Stomach (tissue), 9 donors: Measurements from ENCODE around the gene EDIL3. TPM values are rescaled to one million over a fixed set of nuclear protein-coding genes. Genes with fewer than 3 reads are reported as not detected.

Source experiments
- DNase-seq, 2 donors: peaks; one replicate each; pipeline versions ENCODE4 v3.0.0 to v3.0.0-alpha.2; 2013 to 2019
- H3K27ac ChIP-seq, 5 donors: fragments of 200-600 bp in 4 of 5; sonication (generic) in 4 of 5; one replicate each; pipeline ENCODE4 v1.5.1; 2013 to 2019; ENCODE audit warnings: mild to moderate bottlenecking in 1 of 5, moderate library complexity in 1 of 5
- H3K27me3 ChIP-seq, 3 donors: fragments of 200-600 bp; sonication (generic); one replicate each; pipeline ENCODE4 v1.5.1; 2017 to 2019; ENCODE audit warnings: mixed run types in 1 of 3
- H3K36me3 ChIP-seq, 4 donors: fragments of 200-600 bp; sonication (generic); 1 replicate in 3 of 4; 2 replicates in 1 of 4; pipeline ENCODE4 v1.5.1; 2016 to 2019
- H3K4me1 ChIP-seq, 4 donors: fragments of 200-600 bp; sonication (generic); one replicate each; pipeline ENCODE4 v1.5.1; 2016 to 2019
- H3K4me3 ChIP-seq, 4 donors: fragments of 200-600 bp; sonication (generic) in 3 of 4; one replicate each; pipeline ENCODE4 v1.5.1; 2016 to 2019; ENCODE audit warnings: mild to moderate bottlenecking in 1 of 4
- H3K9me3 ChIP-seq, 4 donors: fragments of 200-600 bp; sonication (generic); one replicate each; pipeline ENCODE4 v1.5.1; 2016 to 2019
- EP300 ChIP-seq: sonication (generic); formaldehyde crosslinking; IDR thresholded peaks from one replicate; pipeline ENCODE4 v1.6.1; 2017; ENCODE audit warnings: antibody characterized with exemption
- POLR2A ChIP-seq, 4 donors: fragments of 450-650 bp; IDR thresholded peaks; one replicate each; pipeline ENCODE4 v1.6.1; 2016; ENCODE audit warnings: antibody characterized with exemption in 4 of 4, control low read depth in 2 of 4, mild to moderate bottlenecking in 1 of 4, moderate library complexity in 1 of 4
- POLR2AphosphoS5 ChIP-seq, 3 donors: sonication (generic); formaldehyde crosslinking; IDR thresholded peaks; one replicate each; pipeline ENCODE4 v1.6.1; 2016; ENCODE audit warnings: antibody characterized with exemption in 3 of 3
- WGBS, 5 donors: extraction: QIAGEN DNeasy Blood & Tissue Kit in 3 of 5; methylation state at CpG; one replicate each; pipeline versions ENCODE4 v1.1.5 to v1.1.7; 2013 to 2018; 5-methylcytosine and 5-hydroxymethylcytosine counted together
- intact Hi-C: fragments of 100-400 bp; cut with DNase I; formaldehyde crosslinking; loops from one replicate; pipeline ENCODE4 v1.15.1; 2023; ENCODE audit warnings: low total_unique reads
- polyA plus RNA-seq, 3 donors: library from polyadenylated mRNA; stranded (reverse); fragments of 200-250 nt; gene quantifications; one replicate each; pipeline ENCODE4 v1.2.3, GENCODE V29; 2013
- total RNA-seq, 5 donors: library from RNA; depleted of rRNA; stranded (reverse); fragments of >200 nt; gene quantifications; one replicate each; pipeline versions ENCODE4 v1.1.0 to v1.2.3, GENCODE V29; 2014 to 2016
- TF ChIP-seq, protein P1 (sequence below), 7 experiments: fragments of 450-650 bp in 4 of 7; fragments of 200-600 bp in 3 of 7; sonication (generic) in 3 of 7; IDR thresholded peaks; one replicate each; pipeline ENCODE4 v1.5.1; 2016 to 2019; ENCODE audit warnings: antibody characterized with exemption in 7 of 7, control low read depth in 2 of 7, mild to moderate bottlenecking in 1 of 7
- donor health status: healthy with polysubstance abuse.
- donor health status: Bipolar disorder and iron deficiency.
- donor health status: healthy.

Gene EDIL3
- total and polyA plus RNA-seq, 8 donors, result 2.3 to 75.0 (median 14.4) TPM

GRCh38 chr5:84364043-84364442, 20.6 kb downstream of the EDIL3 start:
- no peak for DNase-seq
- intact Hi-C loops, result no loop called here
- no peaks in the 10 kb centered on the region for H3K4me1 ChIP-seq
- no peak overlapping the region for H3K4me3 ChIP-seq
- H3K27ac ChIP-seq, result no peak overlapping the region
- H3K27me3 ChIP-seq, result no peaks in the 10 kb centered on the region
- TF ChIP-seq POLR2A (IDR thresholded peaks at IDR 0.05) (no peak), EP300 (no peak), POLR2AphosphoS5 (IDR thresholded peaks at IDR 0.05) (no peak)
- TF ChIP-seq, protein P1, sequence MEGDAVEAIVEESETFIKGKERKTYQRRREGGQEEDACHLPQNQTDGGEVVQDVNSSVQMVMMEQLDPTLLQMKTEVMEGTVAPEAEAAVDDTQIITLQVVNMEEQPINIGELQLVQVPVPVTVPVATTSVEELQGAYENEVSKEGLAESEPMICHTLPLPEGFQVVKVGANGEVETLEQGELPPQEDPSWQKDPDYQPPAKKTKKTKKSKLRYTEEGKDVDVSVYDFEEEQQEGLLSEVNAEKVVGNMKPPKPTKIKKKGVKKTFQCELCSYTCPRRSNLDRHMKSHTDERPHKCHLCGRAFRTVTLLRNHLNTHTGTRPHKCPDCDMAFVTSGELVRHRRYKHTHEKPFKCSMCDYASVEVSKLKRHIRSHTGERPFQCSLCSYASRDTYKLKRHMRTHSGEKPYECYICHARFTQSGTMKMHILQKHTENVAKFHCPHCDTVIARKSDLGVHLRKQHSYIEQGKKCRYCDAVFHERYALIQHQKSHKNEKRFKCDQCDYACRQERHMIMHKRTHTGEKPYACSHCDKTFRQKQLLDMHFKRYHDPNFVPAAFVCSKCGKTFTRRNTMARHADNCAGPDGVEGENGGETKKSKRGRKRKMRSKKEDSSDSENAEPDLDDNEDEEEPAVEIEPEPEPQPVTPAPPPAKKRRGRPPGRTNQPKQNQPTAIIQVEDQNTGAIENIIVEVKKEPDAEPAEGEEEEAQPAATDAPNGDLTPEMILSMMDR (IDR thresholded peaks at IDR 0.05), result no peak
- 66 to 78% (median 71%) methylated on average over 2 of the region's 2 CpGs for WGBS, 5 donors
- no peaks in the 10 kb centered on the region for H3K36me3 ChIP-seq
- H3K9me3 ChIP-seq, result no peaks in the 10 kb centered on the region

- DNase-seq, result no peak
- H3K4me3 ChIP-seq, result no peak overlapping the region
- intact Hi-C loops, result no loop called here
- TF ChIP-seq POLR2AphosphoS5 (IDR thresholded peaks at IDR 0.05) (no peak), EP300 (no peak), POLR2A (IDR thresholded peaks at IDR 0.05) (no peak)
- TF ChIP-seq, protein P1 (IDR thresholded peaks at IDR 0.05), result no peak
- H3K27ac ChIP-seq, result no peak overlapping the region
- no peaks in the 10 kb centered on the region for H3K36me3 ChIP-seq
- H3K27me3 ChIP-seq, result no peaks in the 10 kb centered on the region
- no peaks in the 10 kb centered on the region for H3K9me3 ChIP-seq
- no peaks in the 10 kb centered on the region for H3K4me1 ChIP-seq
Observed at GRCh38 chr5:84362061-84362720, 22.5 kb downstream of the EDIL3 start.

- TF ChIP-seq POLR2AphosphoS5 (IDR thresholded peaks at IDR 0.05) (no peak), EP300 (no peak), POLR2A (IDR thresholded peaks at IDR 0.05) (no peak)
- TF ChIP-seq, protein P1 (IDR thresholded peaks at IDR 0.05), result no peak
- no peaks in the 10 kb centered on the region for H3K4me1 ChIP-seq
- no peaks in the 10 kb centered on the region for H3K36me3 ChIP-seq
- H3K27ac ChIP-seq, result no peak overlapping the region
- no peaks in the 10 kb centered on the region for H3K9me3 ChIP-seq
- H3K4me3 ChIP-seq, result no peak overlapping the region
- DNase-seq, result no peak
- no peaks in the 10 kb centered on the region for H3K27me3 ChIP-seq
- 77 to 84% (median 81%) methylated on average over 2 of the region's 2 CpGs for WGBS, 5 donors
- intact Hi-C loops, result no loop called here
Observed at GRCh38 chr5:84361572-84361971, 23.1 kb downstream of the EDIL3 start.

GRCh38 chr5:84360056-84360455, 24.6 kb downstream of the EDIL3 start:
- 83 to 91% (median 86%) methylated on average over 3 of the region's 3 CpGs for WGBS, 5 donors
- Histone ChIP-seq H3K4me3 (no peak overlapping the region), H3K4me1 (no peaks in the 10 kb centered on the region), H3K9me3 (no peaks in the 10 kb centered on the region), H3K27ac (no peak overlapping the region), H3K27me3 (no peaks in the 10 kb centered on the region), H3K36me3 (no peaks in the 10 kb centered on the region)
- DNase-seq, result no peak
- intact Hi-C loops, result no loop called here
- no peak for TF ChIP-seq POLR2A (IDR thresholded peaks at IDR 0.05)
- no peak for TF ChIP-seq EP300
- TF ChIP-seq, protein P1 (IDR thresholded peaks at IDR 0.05), result no peak
- TF ChIP-seq POLR2AphosphoS5 (IDR thresholded peaks at IDR 0.05), result no peak
